Testis (tissue), 3 donors: Measurements from ENCODE around the gene LCE1C. TPM values are rescaled to one million over a fixed set of nuclear protein-coding genes. Genes with fewer than 3 reads are reported as not detected.

Experiments used
- DNase-seq: peaks from one replicate; pipeline ENCODE4 v3.0.0-alpha.2; 2019
- H3K27ac ChIP-seq, 2 donors: fragments of 200-600 bp; sonication (generic); one replicate each; pipeline ENCODE4 v1.5.1; 2019
- H3K27me3 ChIP-seq: fragments of 200-600 bp; sonication (generic); one replicate; pipeline ENCODE4 v1.5.1; 2019
- H3K36me3 ChIP-seq: fragments of 200-600 bp; sonication (generic); one replicate; pipeline ENCODE4 v1.5.1; 2017; ENCODE audit warnings: low read depth; ENCODE audit errors: missing control alignments
- H3K4me1 ChIP-seq: fragments of 200-600 bp; sonication (generic); one replicate; pipeline ENCODE4 v1.5.1; 2019
- H3K4me3 ChIP-seq, 2 donors: fragments of 200-600 bp; sonication (generic); one replicate each; pipeline ENCODE4 v1.5.1; 2017 to 2019
- H3K9me3 ChIP-seq: fragments of 200-600 bp; sonication (generic); one replicate; pipeline ENCODE4 v1.5.1; 2017
- POLR2A ChIP-seq: fragments of 450-650 bp; IDR thresholded peaks from one replicate; pipeline ENCODE4 v1.6.1; 2017; ENCODE audit warnings: antibody characterized with exemption, mild to moderate bottlenecking, moderate library complexity
- WGBS, 2 donors: methylation state at CpG; one replicate each; pipeline ENCODE4 v1.1.5; 2018; 5-methylcytosine and 5-hydroxymethylcytosine counted together
- intact Hi-C: fragments of 100-400 bp; cut with DNase I; formaldehyde crosslinking; loops from one replicate; pipeline ENCODE4 v1.15.1; 2023; ENCODE audit warnings: low total_unique reads
- polyA plus RNA-seq: library from polyadenylated mRNA; stranded (reverse); fragments of 350-450 nt; fragmentation: Illumina TruSeq; extraction: RNeasy Lipid Tissue Mini Kit (QIAGEN cat#74804); gene quantifications from one replicate; pipeline ENCODE4 v1.2.3, GENCODE V29; 2014; ENCODE audit warnings: low read depth, low replicate concordance; ENCODE audit not compliant: insufficient read depth
- total RNA-seq, 2 donors: library from RNA; depleted of rRNA; stranded (reverse); fragments of >200 nt; gene quantifications; one replicate each; pipeline ENCODE4 v1.2.3, GENCODE V29; 2016
- TF ChIP-seq, protein P1 (sequence below), 3 experiments: fragments of 450-650 bp in 2 of 3; fragments of 200-600 bp in 1 of 3; sonication (generic) in 1 of 3; IDR thresholded peaks; one replicate each; pipeline ENCODE4 v1.5.1; 2016 to 2019; ENCODE audit warnings: antibody characterized with exemption in 3 of 3, mild to moderate bottlenecking in 2 of 3, moderate library complexity in 1 of 3

The LCE1C gene
- total and polyA plus RNA-seq, 3 donors from 2014 or later: not detected

- Histone ChIP-seq H3K27ac (no peak overlapping the region), H3K27me3 (no peaks in the 10 kb centered on the region), H3K36me3 (no peaks in the 10 kb centered on the region), H3K4me3 (no peak overlapping the region), H3K4me1 (no peaks in the 10 kb centered on the region), H3K9me3 (no peaks in the 10 kb centered on the region)
- intact Hi-C loops: no loop called here
- TF ChIP-seq, protein P1, sequence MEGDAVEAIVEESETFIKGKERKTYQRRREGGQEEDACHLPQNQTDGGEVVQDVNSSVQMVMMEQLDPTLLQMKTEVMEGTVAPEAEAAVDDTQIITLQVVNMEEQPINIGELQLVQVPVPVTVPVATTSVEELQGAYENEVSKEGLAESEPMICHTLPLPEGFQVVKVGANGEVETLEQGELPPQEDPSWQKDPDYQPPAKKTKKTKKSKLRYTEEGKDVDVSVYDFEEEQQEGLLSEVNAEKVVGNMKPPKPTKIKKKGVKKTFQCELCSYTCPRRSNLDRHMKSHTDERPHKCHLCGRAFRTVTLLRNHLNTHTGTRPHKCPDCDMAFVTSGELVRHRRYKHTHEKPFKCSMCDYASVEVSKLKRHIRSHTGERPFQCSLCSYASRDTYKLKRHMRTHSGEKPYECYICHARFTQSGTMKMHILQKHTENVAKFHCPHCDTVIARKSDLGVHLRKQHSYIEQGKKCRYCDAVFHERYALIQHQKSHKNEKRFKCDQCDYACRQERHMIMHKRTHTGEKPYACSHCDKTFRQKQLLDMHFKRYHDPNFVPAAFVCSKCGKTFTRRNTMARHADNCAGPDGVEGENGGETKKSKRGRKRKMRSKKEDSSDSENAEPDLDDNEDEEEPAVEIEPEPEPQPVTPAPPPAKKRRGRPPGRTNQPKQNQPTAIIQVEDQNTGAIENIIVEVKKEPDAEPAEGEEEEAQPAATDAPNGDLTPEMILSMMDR (IDR thresholded peaks at IDR 0.05): no peak
- no peak for TF ChIP-seq POLR2A
- no peak for DNase-seq
Measured at GRCh38 chr1:152824964-152825363, 18.5 kb upstream of the LCE1C start.

- no peak overlapping the region for H3K27ac ChIP-seq
- H3K4me3 ChIP-seq: no peak overlapping the region
- 55 to 63% methylated on average over 5 of the region's 5 CpGs for WGBS, 2 donors
- no peaks in the 10 kb centered on the region for H3K4me1 ChIP-seq
- DNase-seq: no peak
- intact Hi-C loops: no loop called here
- H3K27me3 ChIP-seq: no peaks in the 10 kb centered on the region
- H3K9me3 ChIP-seq: no peaks in the 10 kb centered on the region
- H3K36me3 ChIP-seq: no peaks in the 10 kb centered on the region
- TF ChIP-seq, protein P1 (IDR thresholded peaks at IDR 0.05): no peak
- no peak for TF ChIP-seq POLR2A
Measured at GRCh38 chr1:152823294-152823693, 16.8 kb upstream of the LCE1C start.

- Histone ChIP-seq H3K4me1 (no peaks in the 10 kb centered on the region), H3K36me3 (no peaks in the 10 kb centered on the region), H3K4me3 (no peak overlapping the region), H3K27ac (no peak overlapping the region), H3K9me3 (no peaks in the 10 kb centered on the region), H3K27me3 (no peaks in the 10 kb centered on the region)
- no peak for TF ChIP-seq POLR2A
- TF ChIP-seq, protein P1 (IDR thresholded peaks at IDR 0.05): no peak
- 93 to 97% methylated on average over 3 to 6 of the region's 6 CpGs for WGBS, 2 donors
- intact Hi-C loops: no loop called here
- DNase-seq: no peak
Measured at GRCh38 chr1:152817309-152817708, 10.9 kb upstream of the LCE1C start.

DNA sequence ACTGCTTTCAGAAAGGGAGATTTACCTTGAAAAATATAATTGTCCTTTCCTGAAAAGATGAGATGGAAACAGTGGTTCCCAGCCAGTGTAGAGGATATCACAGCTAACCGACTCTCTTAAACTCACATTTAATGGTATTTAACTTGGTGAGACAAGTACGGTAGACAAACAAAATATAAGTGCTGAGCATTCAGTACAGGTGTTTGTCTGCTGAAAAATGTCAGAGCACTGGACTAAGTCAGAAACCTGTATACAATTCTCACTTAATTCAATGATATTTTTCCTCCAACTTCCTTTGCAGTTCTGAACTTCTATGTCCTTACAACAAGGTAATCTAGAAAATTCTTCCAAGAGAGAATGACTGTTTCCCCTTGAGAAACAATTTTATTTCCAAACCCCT is 5.2 kb upstream of the LCE1C start, which contains the start of gene LCE1B:
Gene LCE1B, plus strand, starts transcription at position 301 of the 400 bp plus-strand sequence. CDS start 476 bp downstream, outside the sequence.
- Histone ChIP-seq H3K27ac (no peak within 1 kb of the TSS), H3K27me3 (no peaks in the 10 kb centered on the region), H3K36me3 (no peaks in the 10 kb centered on the region), H3K9me3 (no peaks in the 10 kb centered on the region), H3K4me3 (no peak within 1 kb of the TSS), H3K4me1 (no peaks in the 10 kb centered on the region)
- TF ChIP-seq, protein P1 (IDR thresholded peaks at IDR 0.05): no peak
- TF ChIP-seq POLR2A: no peak
- 86 to 92% methylated on average over 2 of the region's 2 CpGs for WGBS, 2 donors
- no peak for DNase-seq
- intact Hi-C loops: no loop called here

GRCh38 chr1:152811050-152811449 is 4.6 kb upstream of the LCE1C start:
- H3K27ac ChIP-seq: no peak overlapping the region
- H3K9me3 ChIP-seq: no peaks in the 10 kb centered on the region
- WGBS, 2 donors: 65 to 83% methylated on average over 2 of the region's 2 CpGs
- DNase-seq: no peak
- H3K4me3 ChIP-seq: no peak overlapping the region
- no peaks in the 10 kb centered on the region for H3K27me3 ChIP-seq
- TF ChIP-seq POLR2A: no peak
- TF ChIP-seq, protein P1 (IDR thresholded peaks at IDR 0.05): no peak
- no peaks in the 10 kb centered on the region for H3K4me1 ChIP-seq
- intact Hi-C loops: no loop called here
- H3K36me3 ChIP-seq: no peaks in the 10 kb centered on the region
